T-helper 1 cell treated with Interleukin-12 subunit alpha and Interleukin-12 subunit beta and Interleukin-4 antibody, amounts not matched to agents 30 μg/mL and 1 μg/mL, for 36 hours (primary cell): ENCODE data around the gene LAMA2.

ENCODE experiments used
- H3K27ac Mint-ChIP-seq: one replicate; pipeline ENCODE4 v1.8.0; 2021; ENCODE audit warnings: mild to moderate bottlenecking, mixed read lengths
- H3K27me3 Mint-ChIP-seq: one replicate; pipeline ENCODE4 v1.8.0; 2021; ENCODE audit warnings: low read depth, mixed read lengths
- H3K36me3 Mint-ChIP-seq: one replicate; pipeline ENCODE4 v1.8.0; 2021; ENCODE audit warnings: low read depth, mixed read lengths
- H3K4me1 Mint-ChIP-seq: one replicate; pipeline ENCODE4 v1.8.0; 2021; ENCODE audit warnings: low read depth, mixed read lengths
- H3K4me3 Mint-ChIP-seq: one replicate; pipeline ENCODE4 v1.8.0; 2021; ENCODE audit warnings: mild to moderate bottlenecking, moderate library complexity, mixed read lengths
- H3K9me3 Mint-ChIP-seq: one replicate; pipeline ENCODE4 v1.8.0; 2021; ENCODE audit warnings: mixed read lengths

LAMA2 gene

GRCh38 chr6:128882991-128883611 is at the start of gene LAMA2:
TSS of gene LAMA2 (plus strand) at chr6:128883138. CDS start at chr6:128883246, 108 bp downstream.
- no peak within 1 kb of the TSS for H3K4me3 Mint-ChIP-seq
- no peaks in the 10 kb centered on the region for H3K4me1 Mint-ChIP-seq
- H3K36me3 Mint-ChIP-seq = no peaks in the 10 kb centered on the region
- no peak within 1 kb of the TSS for H3K27ac Mint-ChIP-seq
- H3K9me3 Mint-ChIP-seq = no peaks in the 10 kb centered on the region
- peaks cover 26% of the 10 kb centered on the region for H3K27me3 Mint-ChIP-seq

GRCh38 chr6:128836761-128837160 is 46.2 kb upstream of the LAMA2 start:
- Mint-ChIP-seq H3K36me3 (no peaks in the 10 kb centered on the region), H3K9me3 (peaks cover 3% of the 10 kb centered on the region), H3K27me3 (no peaks in the 10 kb centered on the region), H3K4me3 (no peak overlapping the region), H3K27ac (no peak overlapping the region), H3K4me1 (no peaks in the 10 kb centered on the region)

- Mint-ChIP-seq H3K9me3 (no peaks in the 10 kb centered on the region), H3K4me3 (no peak overlapping the region), H3K27me3 (no peaks in the 10 kb centered on the region), H3K27ac (no peak overlapping the region), H3K4me1 (no peaks in the 10 kb centered on the region), H3K36me3 (no peaks in the 10 kb centered on the region)
These were observed 41.4 kb upstream of the LAMA2 start for GRCh38 chr6:128841518-128841917.

GRCh38 chr6:128844598-128844997 is 38.3 kb upstream of the LAMA2 start:
- no peak overlapping the region for H3K27ac Mint-ChIP-seq
- H3K4me3 Mint-ChIP-seq = no peak overlapping the region
- no peaks in the 10 kb centered on the region for H3K27me3 Mint-ChIP-seq
- H3K9me3 Mint-ChIP-seq = no peaks in the 10 kb centered on the region
- H3K4me1 Mint-ChIP-seq = no peaks in the 10 kb centered on the region
- H3K36me3 Mint-ChIP-seq = no peaks in the 10 kb centered on the region

- Mint-ChIP-seq H3K4me1 (no peaks in the 10 kb centered on the region), H3K9me3 (no peaks in the 10 kb centered on the region), H3K27me3 (no peaks in the 10 kb centered on the region), H3K36me3 (no peaks in the 10 kb centered on the region), H3K27ac (no peak overlapping the region), H3K4me3 (no peak overlapping the region)
These were observed 35.3 kb upstream of the LAMA2 start for GRCh38 chr6:128847431-128848210.

GRCh38 chr6:128848212-128848935 is 34.6 kb upstream of the LAMA2 start:
- H3K27ac Mint-ChIP-seq = no peak overlapping the region
- no peaks in the 10 kb centered on the region for H3K27me3 Mint-ChIP-seq
- no peaks in the 10 kb centered on the region for H3K36me3 Mint-ChIP-seq
- H3K4me3 Mint-ChIP-seq = no peak overlapping the region
- H3K9me3 Mint-ChIP-seq = no peaks in the 10 kb centered on the region
- H3K4me1 Mint-ChIP-seq = no peaks in the 10 kb centered on the region

GRCh38 chr6:128855581-128856085 is 27.3 kb upstream of the LAMA2 start:
- Mint-ChIP-seq H3K4me1 (no peaks in the 10 kb centered on the region), H3K27me3 (no peaks in the 10 kb centered on the region), H3K4me3 (no peak overlapping the region), H3K9me3 (no peaks in the 10 kb centered on the region), H3K36me3 (no peaks in the 10 kb centered on the region), H3K27ac (no peak overlapping the region)

GRCh38 chr6:128857806-128858205 is 25.1 kb upstream of the LAMA2 start:
- H3K9me3 Mint-ChIP-seq = no peaks in the 10 kb centered on the region

GRCh38 chr6:128860782-128861181 is 22.2 kb upstream of the LAMA2 start:
- no peaks in the 10 kb centered on the region for H3K36me3 Mint-ChIP-seq
- no peak overlapping the region for H3K27ac Mint-ChIP-seq
- H3K4me1 Mint-ChIP-seq = no peaks in the 10 kb centered on the region
- H3K4me3 Mint-ChIP-seq = no peak overlapping the region
- no peaks in the 10 kb centered on the region for H3K27me3 Mint-ChIP-seq
- H3K9me3 Mint-ChIP-seq = no peaks in the 10 kb centered on the region

More at GRCh38 chr6:128857806-128858205, 25.1 kb upstream of the LAMA2 start:
- Mint-ChIP-seq H3K36me3 (no peaks in the 10 kb centered on the region), H3K4me3 (no peak overlapping the region), H3K27me3 (no peaks in the 10 kb centered on the region), H3K27ac (no peak overlapping the region), H3K4me1 (no peaks in the 10 kb centered on the region)

GRCh38 chr6:128863983-128864382 is 19.0 kb upstream of the LAMA2 start:
- H3K36me3 Mint-ChIP-seq = no peaks in the 10 kb centered on the region
- H3K4me1 Mint-ChIP-seq = no peaks in the 10 kb centered on the region
- H3K4me3 Mint-ChIP-seq = no peak overlapping the region
- no peaks in the 10 kb centered on the region for H3K9me3 Mint-ChIP-seq
- H3K27ac Mint-ChIP-seq = no peak overlapping the region
- no peaks in the 10 kb centered on the region for H3K27me3 Mint-ChIP-seq

- Mint-ChIP-seq H3K36me3 (no peaks in the 10 kb centered on the region), H3K27me3 (no peaks in the 10 kb centered on the region), H3K9me3 (no peaks in the 10 kb centered on the region), H3K4me1 (no peaks in the 10 kb centered on the region), H3K27ac (no peak overlapping the region), H3K4me3 (no peak overlapping the region)
These were observed 12.2 kb upstream of the LAMA2 start for GRCh38 chr6:128870746-128871145.

- H3K27ac Mint-ChIP-seq = no peak overlapping the region
- no peaks in the 10 kb centered on the region for H3K9me3 Mint-ChIP-seq
- H3K36me3 Mint-ChIP-seq = no peaks in the 10 kb centered on the region
- no peaks in the 10 kb centered on the region for H3K27me3 Mint-ChIP-seq
- H3K4me1 Mint-ChIP-seq = no peaks in the 10 kb centered on the region
- no peak overlapping the region for H3K4me3 Mint-ChIP-seq
These were observed 8.1 kb upstream of the LAMA2 start for GRCh38 chr6:128874863-128875262.

GRCh38 chr6:128882560-128882959 is 378 bp upstream of the LAMA2 start:
- Mint-ChIP-seq H3K4me3 (no peak overlapping the region), H3K36me3 (no peaks in the 10 kb centered on the region), H3K4me1 (no peaks in the 10 kb centered on the region), H3K27me3 (peaks cover 26% of the 10 kb centered on the region), H3K9me3 (no peaks in the 10 kb centered on the region), H3K27ac (no peak overlapping the region)

GRCh38 chr6:128883906-128884305 is 968 bp downstream of the LAMA2 start:
- Mint-ChIP-seq H3K4me3 (no peak overlapping the region), H3K27me3 (peaks cover 26% of the 10 kb centered on the region), H3K27ac (no peak overlapping the region), H3K9me3 (no peaks in the 10 kb centered on the region), H3K36me3 (no peaks in the 10 kb centered on the region), H3K4me1 (no peaks in the 10 kb centered on the region)

GRCh38 chr6:128885381-128885780 is 2.4 kb downstream of the LAMA2 start:
- Mint-ChIP-seq H3K36me3 (no peaks in the 10 kb centered on the region), H3K27me3 (peaks cover 26% of the 10 kb centered on the region), H3K4me1 (no peaks in the 10 kb centered on the region), H3K9me3 (no peaks in the 10 kb centered on the region), H3K27ac (no peak overlapping the region), H3K4me3 (no peak overlapping the region)
